Measurements from ENCODE around the gene RXFP1.

The RXFP1 gene

DNA sequence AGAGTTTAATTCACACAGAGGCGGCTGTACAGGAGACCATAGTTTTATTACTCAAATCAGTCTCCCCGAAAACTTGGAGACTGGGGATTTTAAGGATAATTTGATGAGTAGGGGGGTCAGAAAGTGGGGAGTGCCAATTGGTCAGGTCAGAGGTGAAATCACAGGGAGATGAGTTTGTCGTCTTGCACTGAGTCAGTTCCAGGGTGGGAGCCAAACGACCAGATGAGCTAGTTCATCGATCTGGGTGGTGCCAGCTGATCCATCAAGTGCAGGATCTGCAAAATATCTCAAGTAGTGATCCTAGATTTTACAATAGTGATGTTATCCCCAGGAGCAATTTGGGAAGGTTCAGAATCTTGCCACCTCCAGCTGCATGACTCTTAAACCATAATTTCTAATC is 154.4 kb downstream of the RXFP1 start:
- DNase-seq = no peak

DNA sequence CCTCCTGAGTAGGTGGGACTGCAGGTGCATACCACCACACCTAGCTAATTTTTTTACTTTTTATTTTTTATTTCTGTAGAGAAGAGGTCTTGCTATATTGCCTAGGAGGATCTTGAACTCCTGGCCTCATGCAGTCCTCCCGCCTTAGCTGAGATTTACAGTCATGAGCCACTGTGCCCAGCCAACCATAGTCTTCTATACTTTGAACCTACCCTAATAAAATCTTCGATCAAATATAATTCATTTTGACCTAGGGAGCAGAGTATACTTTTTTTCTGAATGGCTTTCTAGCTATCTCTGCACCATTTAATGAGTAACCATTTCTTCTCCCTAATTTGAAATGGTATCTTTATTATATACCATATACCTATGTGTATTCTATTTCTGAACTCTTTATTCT is 157.1 kb downstream of the RXFP1 start:
- DNase-seq = no peak

DNA sequence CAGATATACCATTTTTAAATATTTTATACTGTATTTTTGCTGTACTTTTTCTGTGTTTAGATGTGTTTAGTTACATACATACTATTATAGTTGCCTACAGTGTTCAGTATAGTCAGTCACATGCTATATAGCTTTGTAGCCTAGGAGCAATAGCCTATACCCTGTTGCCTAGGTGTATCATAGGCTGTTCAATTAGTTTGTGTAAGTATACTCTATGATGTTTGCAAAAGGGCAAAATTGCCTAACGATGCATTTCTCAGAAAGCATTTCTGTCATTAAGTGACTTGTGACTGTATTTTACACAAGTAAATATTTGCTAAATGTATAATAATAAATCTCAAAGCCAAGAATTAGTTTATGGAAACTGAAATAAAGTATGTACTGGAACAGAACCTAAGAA is 159.9 kb downstream of the RXFP1 start:
- no peak for DNase-seq

DNA sequence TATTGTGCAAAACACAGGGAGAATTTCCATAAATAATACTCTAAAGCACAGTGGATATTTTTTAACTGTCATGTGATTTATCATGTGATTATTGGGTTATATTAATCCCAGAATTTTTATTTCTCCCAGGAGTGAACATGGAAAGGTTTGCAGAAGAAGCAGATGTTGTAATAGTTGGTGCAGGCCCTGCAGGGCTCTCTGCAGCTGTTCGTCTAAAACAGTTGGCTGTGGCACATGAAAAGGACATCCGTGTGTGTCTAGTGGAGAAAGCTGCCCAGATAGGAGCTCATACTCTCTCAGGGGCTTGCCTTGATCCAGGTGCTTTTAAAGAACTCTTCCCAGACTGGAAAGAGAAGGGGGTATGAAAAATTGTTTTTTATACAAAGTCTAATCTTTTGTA is 160.4 kb downstream of the RXFP1 start:
- no peak for DNase-seq

DNA sequence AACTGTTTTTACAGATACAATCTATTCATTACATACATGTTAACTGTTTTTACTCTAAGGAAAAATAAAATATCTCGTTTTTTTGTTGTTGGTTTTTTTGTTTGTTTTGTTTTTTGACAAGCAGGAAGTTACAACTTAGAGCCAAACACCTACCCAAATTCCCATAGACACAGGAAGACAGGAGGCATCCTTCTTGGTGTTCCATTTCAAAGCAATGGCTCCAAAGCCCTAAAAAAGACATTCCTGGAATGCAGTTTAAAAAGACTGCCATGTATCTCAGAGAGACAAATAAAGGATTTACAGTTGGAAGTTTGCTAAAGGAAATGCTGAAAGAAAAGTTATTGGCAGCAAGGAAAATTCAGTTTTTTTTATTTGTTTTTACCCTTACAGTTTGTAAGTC is 167.1 kb downstream of the RXFP1 start:
- no peak for DNase-seq
